Activated CD4-positive, CD25-positive, alpha-beta regulatory T cell treated with anti-CD3 and anti-CD28 coated beads, Interleukin-2, amount 50 U/mL, for 16 hours (primary cell): ENCODE measurements around the gene BBOF1.
"Not testable (repeated sequence)": the region's sequence is repeated elsewhere in the genome, so short reads cannot be mapped to it uniquely, and the experiment has no call there.

Experiments
- DNase-seq: peaks from one replicate; pipeline ENCODE4 v3.0.0-alpha.2; 2020; ENCODE audit warnings: low read depth, low spot score

Gene BBOF1

DNA sequence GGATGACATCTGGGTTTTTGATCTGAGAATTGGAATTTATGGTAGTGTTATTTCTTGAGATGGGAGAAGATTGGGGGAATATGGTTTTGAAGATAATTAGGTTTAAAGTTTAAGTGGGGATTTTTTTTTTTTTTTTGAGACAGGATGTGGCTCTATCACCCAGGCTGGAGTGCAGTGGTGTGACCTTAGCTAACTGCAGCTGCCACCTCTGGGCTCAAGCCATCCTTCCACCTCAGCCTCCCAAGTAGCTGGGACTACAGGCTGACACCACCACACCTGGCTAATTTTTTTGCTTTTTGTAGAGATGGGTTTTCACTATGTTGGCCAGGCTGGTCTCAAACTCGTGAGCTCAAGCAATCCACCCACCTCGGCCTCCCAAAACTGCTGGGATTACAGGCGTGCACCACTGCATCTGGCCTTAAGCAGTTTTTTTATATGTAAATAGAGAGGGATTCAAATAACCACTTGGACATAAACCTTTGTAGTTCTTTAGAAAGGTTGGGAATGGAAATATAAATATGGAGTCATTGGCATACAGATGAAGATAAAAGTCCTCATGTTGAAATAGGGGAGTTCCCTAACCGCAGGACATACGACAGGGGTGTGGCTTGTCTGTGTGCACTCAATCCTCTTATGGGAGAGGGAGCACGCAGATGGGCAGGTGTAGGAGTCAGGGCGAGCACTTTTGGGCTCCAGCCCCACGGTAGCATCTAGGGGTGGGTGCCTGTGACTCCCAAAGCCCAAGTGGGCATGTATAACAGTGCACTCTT lies 70.3 kb downstream of the BBOF1 start:
- DNase-seq, result no peak

DNA sequence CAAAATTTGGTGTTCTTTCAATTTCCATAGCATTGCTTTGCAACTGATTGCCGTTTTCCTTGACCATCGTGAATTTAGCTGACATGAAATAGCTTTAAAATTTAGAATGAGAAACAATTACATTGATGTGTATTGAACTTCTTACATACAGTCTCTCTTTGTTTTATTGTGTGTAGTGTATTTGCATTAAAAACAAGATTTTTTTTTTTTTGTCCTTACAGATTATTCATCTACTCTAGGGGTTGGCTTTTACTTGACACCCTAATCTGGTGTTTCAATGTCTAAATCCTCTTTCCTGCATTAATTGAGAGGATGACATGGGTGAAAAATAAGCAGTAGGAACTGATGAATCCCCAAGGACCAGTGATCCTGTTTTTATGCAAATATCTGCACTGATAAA lies 86.2 kb downstream of the BBOF1 start:
- no peak for DNase-seq

DNA sequence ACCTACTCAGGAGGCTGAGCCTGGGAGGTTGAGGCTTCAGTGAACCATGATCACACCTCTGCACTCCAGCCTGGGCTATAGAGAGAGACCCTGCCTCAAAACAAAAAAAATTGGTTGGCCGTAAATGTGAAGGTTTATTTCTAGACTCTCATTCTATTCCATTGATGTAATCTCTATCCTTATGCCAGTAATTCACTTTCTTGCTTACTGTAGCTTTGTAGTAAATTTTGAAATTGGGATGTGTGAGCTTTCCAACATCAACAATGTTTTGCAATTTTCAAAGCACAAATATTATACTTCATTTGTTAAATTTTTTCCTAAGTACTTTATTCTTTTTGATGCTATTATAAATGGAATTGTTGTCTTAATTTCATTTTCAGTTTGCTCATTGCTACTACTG lies 90.2 kb downstream of the BBOF1 start:
- no peak for DNase-seq

DNA sequence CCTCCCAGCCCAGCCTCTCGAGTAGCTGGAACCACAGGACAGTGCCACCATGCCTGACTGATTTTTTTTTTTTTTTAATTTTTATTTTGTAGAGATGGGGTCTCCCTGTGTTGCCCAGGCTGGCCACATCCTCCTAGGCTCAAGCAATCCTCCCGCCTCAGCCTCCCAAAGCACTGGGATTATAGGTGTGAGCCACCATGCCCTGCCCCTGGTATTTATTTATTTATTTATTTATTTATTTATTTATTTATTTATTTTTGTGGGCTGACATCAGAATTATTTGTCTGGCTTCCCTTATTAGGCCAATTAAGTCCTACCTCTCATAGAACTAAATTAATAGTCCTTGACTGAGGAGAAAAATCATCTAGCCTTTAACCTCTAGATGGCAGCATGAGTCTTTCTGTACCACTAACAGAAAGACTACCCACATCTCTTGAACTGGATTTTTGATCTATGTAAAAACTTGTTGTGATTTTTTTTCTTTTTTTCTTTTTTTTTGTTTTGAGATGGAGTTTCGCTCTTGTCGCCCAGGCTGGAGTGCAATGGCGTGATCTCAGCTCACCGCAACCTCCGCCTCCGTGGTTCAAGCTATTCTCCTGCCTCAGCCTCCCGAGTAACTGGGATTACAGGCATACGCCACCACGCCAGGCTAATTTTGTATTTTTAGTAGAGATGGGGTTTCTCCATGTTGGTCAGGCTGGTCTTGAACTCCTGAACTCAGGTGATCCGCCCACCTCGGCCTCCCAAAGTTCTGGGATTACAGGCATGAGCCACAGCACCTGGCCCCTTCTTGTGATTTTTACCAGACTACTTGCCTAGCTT lies 92.5 kb downstream of the BBOF1 start:
- DNase-seq, result not testable (repeated sequence)
